Left forelimb (tissue), 1 donor: ENCODE data around the gene NID2.

ENCODE experiments used
- DNase-seq: peaks from one replicate; pipeline ENCODE4 v3.0.0-alpha.2; 2018; ENCODE audit warnings: low spot score

The NID2 gene

DNA sequence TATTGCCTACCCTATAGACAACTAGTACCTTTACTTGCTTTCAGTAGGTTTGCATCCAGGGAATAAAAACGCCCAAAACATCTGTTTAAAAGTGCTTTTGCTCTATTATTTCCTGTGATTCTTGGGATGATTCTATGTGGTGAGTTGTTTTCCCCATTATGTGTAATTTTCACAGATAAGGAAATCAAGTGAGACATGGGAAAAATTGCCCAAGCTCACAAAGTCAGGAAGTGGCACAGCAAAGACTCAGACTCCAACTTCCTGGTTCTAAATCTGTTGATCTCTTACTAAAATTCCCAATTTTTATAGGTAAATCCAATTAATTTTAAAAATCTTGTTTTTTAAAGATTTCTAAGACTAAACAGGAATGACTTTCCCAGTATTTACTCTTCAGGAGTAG lies 39.0 kb downstream of the NID2 start:
- DNase-seq: no peak

DNA sequence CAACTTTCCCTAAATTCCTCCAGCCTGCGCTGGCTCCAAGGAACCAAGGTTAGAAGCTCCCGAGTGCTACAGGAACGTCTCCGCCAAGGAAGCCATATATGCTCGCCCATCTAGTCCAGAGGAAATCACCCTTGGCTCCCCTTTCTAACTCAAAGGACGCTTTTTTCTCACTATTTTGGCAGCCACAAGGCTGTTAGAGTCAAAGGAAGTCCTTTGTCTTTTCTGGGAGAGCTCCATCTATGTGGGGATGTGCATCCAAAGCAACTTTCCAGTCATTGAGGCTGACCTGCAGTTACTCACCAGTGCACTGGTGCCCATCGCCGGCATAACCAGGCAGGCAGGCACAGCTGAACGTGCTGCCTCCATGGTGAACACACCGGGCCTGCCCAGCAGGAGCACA lies 42.0 kb downstream of the NID2 start:
- no peak for DNase-seq

DNA sequence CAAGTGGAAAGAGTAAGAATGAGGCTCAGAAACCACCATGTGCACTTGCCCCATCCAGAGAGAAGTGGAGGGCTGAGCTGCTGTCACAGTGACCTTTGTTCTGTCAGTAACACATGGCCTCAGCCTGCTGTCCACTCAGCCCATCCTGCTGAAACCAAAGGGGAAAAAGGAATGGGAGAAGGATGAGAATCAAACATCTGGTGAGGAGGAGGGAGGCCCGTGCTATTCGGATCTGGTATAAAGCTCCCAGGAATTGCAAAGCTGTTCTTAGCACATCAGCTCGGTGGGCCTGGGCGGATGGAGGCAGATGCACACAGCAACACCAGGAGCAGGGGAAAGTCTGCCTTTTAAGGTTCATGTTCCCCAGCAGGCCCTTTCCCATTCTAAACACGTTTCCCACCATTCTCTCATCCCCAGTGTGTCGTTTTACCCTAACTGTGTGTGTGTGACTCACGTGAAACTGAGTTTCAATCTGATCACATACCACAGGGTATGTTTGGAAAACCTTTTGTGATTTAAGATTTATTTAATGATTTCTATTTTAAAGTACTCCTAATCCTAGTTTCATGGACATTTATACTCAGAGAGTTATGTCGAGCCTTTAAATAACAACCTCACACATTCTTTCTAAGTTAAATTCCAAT lies 42.7 kb downstream of the NID2 start:
- no peak for DNase-seq

DNA sequence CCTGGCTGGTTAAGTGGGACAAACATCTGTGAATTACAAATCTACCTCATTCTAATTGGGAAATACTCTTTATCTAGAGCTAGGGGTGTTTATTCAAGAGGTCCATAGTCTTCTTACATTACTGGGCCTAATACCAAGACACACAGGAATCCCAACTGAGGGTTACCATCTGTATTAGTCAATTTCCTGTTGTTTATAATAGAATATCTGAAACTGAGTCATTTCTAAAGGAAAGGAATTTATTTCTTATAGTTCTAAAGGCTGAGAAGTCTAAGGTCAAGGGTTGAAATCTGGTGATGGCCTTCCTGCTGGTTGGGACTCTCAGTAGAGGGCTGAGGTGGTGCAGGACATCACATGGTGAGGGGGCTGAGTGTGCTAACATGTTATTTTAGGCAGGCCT lies 43.5 kb downstream of the NID2 start:
- DNase-seq: no peak

DNA sequence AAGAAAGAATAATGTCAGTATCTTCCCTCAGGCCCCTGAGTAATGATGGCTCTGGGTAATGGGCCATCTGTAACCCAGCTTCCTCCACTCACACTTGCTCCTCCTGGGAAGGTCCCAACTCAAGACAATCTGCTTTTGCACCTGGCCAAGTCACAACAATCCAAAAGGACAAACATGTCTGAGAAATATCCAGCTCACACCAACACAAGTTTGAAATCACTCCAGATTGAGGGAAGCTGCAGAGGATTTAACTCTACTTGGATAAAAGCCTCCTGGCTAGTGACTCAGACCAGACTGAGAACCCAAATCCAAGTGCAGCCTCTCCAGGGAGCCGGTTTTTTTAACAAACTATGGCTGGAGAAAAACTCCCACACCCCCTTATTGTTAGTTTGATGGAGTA lies 45.3 kb downstream of the NID2 start:
- no peak for DNase-seq

DNA sequence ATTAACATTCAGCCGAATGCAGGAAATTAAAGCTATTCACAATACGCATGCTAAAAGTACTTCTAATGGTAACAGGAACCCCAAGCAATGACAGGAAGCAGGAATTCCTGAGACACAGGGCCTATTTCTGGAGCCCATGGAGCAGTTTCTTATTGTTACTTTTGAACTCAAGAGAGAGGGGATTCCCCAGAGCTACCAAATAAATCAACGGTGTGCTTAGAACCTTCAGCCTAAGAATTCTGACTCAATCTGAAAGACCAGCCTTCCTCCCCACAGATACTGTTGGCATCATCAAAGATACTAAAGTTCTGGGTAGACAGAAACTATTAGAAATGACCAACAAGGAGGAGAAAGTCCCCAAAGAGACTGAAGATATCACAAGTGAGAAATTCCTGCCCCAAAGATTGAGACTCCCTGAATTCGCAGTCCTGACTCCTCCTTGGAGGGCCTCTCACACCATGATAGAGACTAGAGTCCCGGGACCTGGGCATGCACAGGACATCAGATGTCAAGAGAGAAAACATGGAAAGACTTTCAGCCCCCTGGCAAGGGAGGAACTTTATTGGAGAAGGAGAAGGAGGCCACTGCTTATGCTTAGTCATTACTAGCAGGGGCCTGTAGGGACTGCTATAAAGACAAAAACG lies 46.8 kb downstream of the NID2 start:
- no peak for DNase-seq

DNA sequence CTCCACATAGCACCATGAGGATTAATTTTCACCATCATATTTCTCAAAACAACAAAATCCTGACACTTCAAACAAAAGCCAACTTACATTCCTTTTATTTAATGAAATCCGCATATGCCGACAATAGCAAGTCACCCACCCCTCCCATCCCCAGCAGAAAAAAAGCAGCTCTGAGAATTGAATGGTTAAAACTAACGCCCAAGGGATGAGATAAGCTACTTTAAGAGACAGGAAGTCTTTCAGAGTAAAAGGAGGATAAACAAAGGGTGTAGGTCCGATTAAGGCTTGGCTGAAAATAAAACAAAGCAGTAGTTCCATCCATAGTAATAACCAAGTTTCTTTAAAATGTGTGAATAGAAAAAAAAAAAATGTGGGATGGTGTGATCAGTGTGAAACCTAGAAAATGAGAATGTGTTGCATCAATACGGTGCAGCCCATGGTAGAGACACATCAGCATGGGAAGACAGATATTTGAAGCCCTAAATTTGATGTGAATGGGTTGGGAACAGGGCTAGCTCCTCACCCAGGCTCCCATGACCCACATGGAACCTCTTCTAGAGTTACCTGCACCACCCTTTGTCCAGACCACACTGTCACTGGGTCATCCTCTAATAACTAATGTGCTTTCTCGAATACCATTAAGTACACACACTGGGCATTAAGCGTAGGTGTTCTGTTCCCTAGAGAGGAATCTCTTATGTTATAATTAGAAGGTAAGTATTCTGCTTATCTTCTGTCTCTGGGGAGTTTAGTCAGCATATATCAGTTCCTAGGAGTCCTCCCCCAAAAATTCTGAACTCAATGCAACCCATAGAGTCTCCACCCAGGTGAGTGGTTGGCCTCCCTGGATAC lies 47.8 kb downstream of the NID2 start:
- no peak for DNase-seq

DNA sequence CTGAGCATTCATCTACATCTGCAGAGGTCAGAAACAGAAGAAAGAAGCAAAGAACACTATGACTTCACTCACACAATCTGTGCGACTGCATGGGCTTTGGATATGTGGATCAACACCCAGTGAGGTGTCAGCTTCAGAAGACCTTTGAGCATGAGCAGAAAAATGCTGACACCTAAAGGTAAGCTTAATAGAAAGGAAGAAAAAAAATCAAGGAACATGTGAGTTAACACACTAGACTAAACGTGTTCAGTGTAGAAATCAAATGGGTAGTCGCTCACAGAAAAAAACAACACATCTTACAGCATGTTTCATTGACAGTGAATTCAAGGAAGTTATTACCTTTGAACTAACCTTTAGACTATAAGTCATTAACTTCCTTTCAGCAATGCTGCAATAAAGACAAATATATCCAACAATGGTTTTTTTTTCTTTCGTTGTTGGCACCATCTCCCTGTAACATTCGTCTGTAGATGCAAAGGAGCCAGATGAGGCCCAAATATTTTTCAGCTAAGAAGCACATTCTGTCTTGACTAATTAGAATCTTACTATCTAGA lies 48.6 kb downstream of the NID2 start:
- no peak for DNase-seq

DNA sequence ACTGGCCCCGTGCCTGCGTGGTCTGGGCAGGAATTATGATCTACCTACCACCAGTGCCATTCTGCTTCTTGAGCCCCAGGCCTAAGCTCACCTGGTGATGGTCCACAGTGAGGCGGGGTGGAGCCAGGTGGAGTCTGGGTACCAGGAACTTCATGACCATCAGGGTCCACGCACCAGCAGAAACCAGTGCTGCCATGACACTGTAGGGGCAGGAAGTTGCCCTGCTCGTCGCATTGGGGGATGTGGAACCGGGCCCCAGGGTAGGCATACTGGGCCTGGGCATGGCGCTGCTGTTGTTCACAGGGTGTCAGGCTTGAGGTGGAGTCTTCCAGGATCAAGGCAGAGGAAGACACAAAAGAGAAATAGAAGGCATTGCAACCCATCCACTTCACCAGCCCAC lies 49.9 kb downstream of the NID2 start:
- DNase-seq: no peak

DNA sequence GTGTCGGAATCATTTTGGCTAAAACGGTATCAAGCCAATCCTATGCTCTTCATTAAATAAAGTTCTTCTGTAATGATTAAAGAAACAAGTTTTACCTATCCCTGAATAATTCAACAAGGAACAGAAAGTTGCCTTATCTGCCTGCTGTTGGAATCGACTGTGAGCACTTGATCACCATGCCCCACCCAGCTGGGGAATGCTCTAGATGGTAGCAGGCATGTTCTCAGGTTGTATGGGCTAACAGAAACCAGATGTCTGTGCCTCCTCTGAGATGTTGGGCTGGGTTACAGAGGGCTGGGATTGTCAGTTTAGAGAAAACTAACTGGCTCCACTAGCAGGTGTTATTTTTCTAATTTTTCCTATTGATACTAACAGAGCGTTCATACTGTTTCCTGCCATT lies 50.6 kb downstream of the NID2 start:
- no peak for DNase-seq

DNA sequence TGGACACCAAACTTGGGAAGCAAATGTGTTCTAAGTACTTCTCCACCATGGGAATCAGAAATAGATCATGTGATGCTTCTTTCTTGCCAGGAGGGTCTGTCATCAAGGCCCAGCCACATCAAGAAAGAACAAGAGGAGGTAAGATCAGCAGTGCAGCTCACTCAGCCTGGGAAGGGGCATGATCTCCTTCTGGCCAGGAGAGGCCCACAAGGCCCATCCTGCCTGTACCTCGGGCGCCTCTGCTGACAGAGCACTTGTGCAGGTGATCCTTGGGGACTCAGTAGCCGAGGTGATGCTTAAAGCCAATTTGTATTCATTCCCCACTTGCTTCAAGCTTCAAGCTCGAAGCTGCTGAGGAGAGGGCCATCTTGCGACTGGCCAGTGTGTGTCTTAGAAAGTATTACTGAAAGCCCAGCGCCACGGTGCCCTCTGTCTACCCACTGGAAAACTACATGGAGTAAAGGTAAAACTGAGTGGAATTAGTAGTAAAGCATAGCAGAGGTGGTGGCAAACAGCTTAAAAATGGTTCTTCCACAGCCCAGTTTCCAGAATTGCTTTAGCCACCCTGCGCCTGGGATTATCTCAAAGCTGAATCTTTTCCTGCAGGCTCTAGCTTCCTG lies 53.3 kb downstream of the NID2 start:
- no peak for DNase-seq

DNA sequence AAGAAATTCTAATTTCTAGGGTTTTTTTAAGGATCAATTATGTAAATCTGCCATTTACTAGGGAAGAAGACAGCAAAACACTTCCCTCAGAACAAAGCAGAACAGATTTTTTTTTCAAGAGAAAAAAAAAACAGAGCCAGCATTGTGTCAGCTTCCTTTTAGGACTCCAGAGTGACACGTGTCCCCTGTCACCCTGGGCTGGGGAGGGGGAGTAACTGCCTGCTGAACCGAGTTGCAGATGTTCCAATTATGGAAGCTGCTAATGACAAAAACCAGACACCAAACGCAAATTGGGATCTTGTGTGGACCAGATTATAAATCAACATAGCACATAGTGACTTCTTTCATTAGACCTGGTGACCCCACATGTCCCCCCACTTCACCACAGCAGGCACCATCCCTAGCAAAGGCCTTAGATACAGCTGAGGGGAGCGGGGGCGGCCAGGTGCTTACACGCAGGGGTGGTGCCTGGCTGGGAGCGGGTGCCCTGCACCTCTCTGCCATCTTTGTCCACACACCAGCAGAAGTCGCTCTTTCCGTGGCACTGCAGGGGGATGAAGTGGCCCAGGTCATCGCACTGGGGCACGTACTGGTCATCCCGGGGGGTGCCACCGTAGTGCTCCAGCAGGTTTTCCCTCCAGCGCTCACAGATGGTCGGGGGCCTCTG lies 54.1 kb downstream of the NID2 start:
- no peak for DNase-seq

DNA sequence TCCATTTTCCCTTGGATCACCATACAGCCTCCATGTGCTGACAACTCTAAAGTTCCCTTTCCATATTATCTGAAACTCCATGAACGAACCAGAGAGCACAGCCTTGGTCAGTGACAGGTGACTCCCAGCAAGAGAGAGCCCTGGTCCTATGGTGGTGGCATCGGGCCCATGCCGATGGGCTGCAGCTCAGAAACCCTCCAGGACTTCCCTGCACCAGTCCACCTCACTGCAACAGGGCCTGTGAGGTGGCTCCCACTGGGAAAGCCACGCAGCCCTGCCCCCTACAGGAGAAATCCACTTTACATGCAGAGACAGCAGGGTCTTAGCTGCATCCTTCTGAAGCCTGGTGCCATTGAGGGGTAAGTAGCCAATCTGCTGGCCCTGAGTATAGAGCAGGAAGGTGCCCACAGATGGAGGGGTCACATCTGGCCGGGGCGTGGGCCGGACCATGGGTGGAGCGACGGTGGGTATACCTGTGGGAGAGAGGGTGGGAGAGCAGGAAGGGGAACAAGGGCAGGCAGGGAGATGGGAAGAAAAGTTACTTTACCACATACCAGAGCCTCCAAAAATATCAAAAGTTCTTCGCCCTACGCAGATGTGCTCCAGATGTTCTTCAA lies 54.8 kb downstream of the NID2 start:
- DNase-seq: no peak

DNA sequence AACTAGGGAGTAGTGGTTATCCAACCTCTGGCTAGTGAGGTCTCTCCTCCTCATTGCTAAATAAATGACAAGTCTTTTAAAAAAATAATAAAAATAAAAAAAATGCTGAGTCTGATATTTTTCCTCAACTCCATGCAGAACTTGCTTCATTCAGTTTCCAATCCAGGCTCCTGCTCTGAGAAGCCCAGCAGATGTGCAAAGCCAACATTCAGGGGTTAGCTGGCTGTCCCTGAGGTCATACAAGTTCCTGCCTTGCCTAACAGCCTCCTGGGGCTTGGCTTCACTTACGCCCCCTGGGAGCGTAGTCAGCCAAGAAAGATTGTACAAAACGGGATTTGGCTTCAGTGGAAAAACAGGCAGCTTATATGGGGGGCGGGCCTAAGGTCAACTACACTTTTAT lies 56.2 kb downstream of the NID2 start:
- DNase-seq: no peak

DNA sequence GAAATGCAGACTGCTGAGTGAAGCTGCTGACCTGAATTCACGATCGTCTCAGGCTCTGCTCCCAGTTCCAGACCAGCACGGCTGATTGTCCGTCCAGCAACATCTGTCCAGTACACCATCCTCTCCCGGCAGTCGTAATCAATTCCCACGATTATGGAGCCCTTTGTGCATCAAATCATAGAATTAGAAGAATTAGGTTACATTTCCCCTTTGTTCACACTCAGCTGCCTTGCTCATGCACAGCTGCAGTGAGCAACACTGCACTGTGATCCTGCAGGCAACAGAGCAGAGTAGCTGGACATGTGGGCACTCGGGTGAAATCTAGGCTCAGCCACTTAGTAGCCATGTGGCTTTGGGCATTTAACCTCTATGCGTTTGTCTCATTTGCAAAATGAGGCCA lies 57.3 kb downstream of the NID2 start:
- DNase-seq: no peak

DNA sequence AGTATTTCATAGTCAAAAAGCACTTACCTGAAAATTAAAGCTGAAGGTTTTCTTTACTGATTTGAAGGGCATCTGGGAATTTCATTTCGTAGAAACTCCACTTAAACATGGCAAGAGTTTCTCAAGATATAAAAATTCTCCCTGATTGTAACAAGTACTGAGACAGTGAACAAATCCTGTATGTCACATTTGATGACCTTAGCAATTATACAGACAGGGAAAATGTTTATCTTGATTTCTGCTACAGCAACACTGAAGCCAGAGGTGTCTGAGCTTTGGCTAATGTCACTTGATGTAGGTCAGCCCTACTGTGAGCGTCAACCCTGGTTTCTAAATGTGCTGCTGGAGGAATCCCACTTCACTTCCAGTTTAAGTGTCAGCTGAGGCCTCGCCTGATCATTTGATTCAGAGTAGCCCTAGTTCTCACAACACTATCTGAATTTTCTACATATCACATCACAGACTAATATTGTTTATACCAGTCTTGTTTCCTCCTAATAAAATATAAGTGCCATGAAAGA lies 58.6 kb downstream of the NID2 start:
- no peak for DNase-seq

DNA sequence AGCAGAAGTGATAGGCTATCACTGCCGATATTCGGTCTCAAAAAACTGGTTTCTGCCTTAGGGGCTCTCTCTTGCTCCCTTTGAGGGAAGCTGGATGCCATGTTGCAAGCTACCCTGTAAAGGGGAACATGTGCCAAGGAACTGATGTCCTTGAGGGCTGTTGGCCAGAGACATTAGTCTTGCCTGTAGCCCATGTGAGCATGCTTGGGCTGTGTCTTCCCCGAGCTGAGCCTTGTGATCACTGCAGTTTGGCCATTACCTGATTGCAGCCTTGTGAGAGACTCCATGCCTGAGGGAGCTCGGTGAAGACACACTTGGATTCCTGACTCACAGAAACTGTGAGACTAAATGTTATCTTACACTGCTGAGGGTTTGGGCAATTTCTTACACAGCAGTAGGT lies 60.7 kb downstream of the NID2 start:
- DNase-seq: no peak

DNA sequence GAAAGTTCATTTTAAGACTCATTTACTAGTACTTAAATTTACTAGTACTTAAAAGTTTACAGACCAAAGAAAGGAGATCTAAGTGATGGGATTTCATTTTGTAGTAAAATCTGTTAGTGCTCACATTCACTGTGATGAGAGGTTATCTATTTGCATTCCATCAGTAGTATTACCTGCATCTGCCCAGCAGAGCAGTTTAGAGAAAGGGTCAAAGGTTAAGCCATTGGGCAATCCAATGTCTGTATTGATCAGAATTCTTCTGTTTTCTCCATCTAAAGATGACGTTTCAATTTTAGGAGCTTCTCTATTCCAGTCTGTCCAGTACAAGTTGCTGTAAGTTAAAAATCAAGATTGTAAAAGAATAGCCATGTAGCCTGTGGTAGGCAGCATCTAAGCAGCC lies 61.2 kb downstream of the NID2 start:
- DNase-seq: no peak

DNA sequence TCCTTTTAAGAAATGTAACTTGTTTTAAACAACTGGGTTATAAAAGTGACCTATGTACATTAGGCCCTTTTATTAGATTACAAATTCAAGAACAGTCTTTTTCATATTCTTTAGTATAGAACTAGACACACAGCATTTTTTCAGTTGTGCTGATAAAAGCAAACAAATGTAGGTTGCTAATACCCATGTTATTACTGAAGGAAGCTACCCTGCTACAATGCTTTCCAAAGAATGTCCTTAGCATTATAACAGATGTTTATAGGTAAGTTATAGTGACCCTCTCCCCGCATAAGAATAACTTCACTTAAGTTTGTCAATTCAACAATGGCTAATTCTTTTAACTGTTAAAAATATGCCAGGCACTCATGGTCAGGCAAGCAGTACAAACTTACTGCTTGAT lies 61.6 kb downstream of the NID2 start:
- DNase-seq: no peak

DNA sequence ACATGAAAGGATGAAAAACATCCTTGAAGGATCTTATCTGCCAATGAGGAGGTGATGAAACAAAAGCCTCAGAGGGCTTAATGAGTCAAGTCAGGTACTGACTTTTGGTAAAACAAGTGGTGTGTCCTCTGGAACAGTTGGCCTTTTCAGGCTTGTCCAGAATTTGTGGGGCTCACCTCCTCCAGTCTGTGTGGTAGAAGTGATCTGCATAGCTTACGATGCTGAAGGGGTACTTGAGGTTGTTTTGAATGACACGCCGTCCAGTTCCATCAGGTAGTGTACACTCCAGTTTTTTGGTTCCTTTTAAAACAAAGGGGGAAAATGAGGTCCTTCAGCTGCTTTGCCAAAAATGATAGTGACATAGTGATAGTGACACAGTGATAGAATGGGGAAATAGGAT lies 62.5 kb downstream of the NID2 start:
- DNase-seq: no peak

DNA sequence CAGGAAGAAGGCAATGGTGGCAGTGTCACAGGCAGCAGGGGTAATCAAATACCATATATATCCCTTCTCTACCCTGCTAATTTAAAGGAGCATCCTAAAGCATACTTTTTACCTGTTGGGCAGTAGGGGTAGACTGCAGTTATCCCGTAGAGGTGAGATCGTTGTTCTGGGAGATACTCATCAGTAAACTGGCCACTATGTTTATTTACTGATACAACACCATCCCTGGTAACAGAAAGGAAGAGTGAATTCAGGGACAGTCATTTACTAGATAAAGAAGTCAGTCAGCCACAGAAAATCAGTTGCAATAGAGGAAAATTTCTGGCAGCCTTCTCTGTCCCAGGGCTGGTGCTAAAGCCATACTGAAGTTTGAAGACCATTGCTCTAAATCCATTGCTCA lies 63.2 kb downstream of the NID2 start:
- DNase-seq: no peak
